GM23338 (cell line): Measurements from ENCODE around the gene PKHD1. TPM values are rescaled to one million over a fixed set of nuclear protein-coding genes. Genes with fewer than 3 reads are reported as not detected.

ENCODE experiments used
- ATAC-seq: fragments of 200-7000 bp; cut with Tn5 transposase; 3 replicates; pipeline ENCODE4 v1.9.1; 2020
- DNase-seq: peaks from one replicate; pipeline ENCODE4 v3.0.0-alpha.2; 2015; ENCODE audit warnings: low spot score
- H2AFZ ChIP-seq: fragments of 200-600 bp; sonication (generic); 2 replicates; pipeline ENCODE4 v1.8.0; 2016; ENCODE audit warnings: antibody characterized with exemption, mild to moderate bottlenecking, moderate library complexity
- H3F3A ChIP-seq: fragments of 200-600 bp; sonication (generic); replicated peaks from 2 replicates; pipeline ENCODE4 v1.8.0; 2017; ENCODE audit warnings: antibody characterized with exemption, mixed run types, low read depth
- H3K27ac ChIP-seq: fragments of 200-600 bp; sonication (generic); 2 replicates; pipeline ENCODE4 v1.6.1; 2016; ENCODE audit warnings: low read depth
- H3K27me3 ChIP-seq: fragments of 200-600 bp; sonication (generic); 2 replicates; pipeline ENCODE4 v1.8.0; 2016; ENCODE audit warnings: mild to moderate bottlenecking, mixed run types, moderate library complexity; ENCODE audit not compliant: insufficient read depth
- H3K36me3 ChIP-seq: fragments of 200-600 bp; sonication (generic); 2 replicates; pipeline ENCODE4 v1.8.0; 2016; ENCODE audit warnings: mild to moderate bottlenecking; ENCODE audit not compliant: insufficient read depth
- H3K4me1 ChIP-seq: fragments of 200-600 bp; sonication (generic); 2 replicates; pipeline ENCODE4 v1.8.0; 2016; ENCODE audit warnings: mild to moderate bottlenecking, moderate library complexity; ENCODE audit not compliant: insufficient read depth
- H3K4me2 ChIP-seq: fragments of 200-600 bp; sonication (generic); 2 replicates; pipeline ENCODE4 v1.7.1; 2017; ENCODE audit warnings: mixed run types
- H3K4me3 ChIP-seq: fragments of 200-600 bp; sonication (generic); 2 replicates; pipeline ENCODE4 v1.6.1; 2016; ENCODE audit warnings: mixed run types
- H3K79me2 ChIP-seq: fragments of 200-600 bp; sonication (generic); replicated peaks from 2 replicates; pipeline ENCODE4 v1.8.0; 2017; ENCODE audit warnings: mild to moderate bottlenecking; ENCODE audit not compliant: insufficient read depth
- H3K9me2 ChIP-seq: fragments of 200-600 bp; sonication (generic); 2 replicates; pipeline ENCODE4 v1.8.0; 2017; ENCODE audit not compliant: insufficient read depth
- H4K20me1 ChIP-seq: fragments of 200-600 bp; sonication (generic); replicated peaks from 2 replicates; pipeline ENCODE4 v1.8.0; 2017; ENCODE audit warnings: mild to moderate bottlenecking; ENCODE audit not compliant: insufficient read depth
- H3K27ac Mint-ChIP-seq: 2 replicates; pipeline ENCODE4 v1.8.0; 2020; ENCODE audit warnings: inconsistent platforms, mild to moderate bottlenecking, moderate library complexity, mixed read lengths
- H3K27me3 Mint-ChIP-seq: 3 replicates; pipeline ENCODE4 v1.8.0; 2022; ENCODE audit warnings: low read depth, mild to moderate bottlenecking, moderate library complexity, mixed read lengths, inconsistent platforms; ENCODE audit not compliant: insufficient read depth, poor library complexity
- H3K36me3 Mint-ChIP-seq: 3 replicates; pipeline ENCODE4 v1.8.0; 2021; ENCODE audit warnings: low read depth, mild to moderate bottlenecking, inconsistent platforms, moderate library complexity, mixed read lengths
- H3K4me1 Mint-ChIP-seq: 3 replicates; pipeline ENCODE4 v1.8.0; 2020; ENCODE audit warnings: mild to moderate bottlenecking, inconsistent platforms, mixed read lengths
- H3K4me3 Mint-ChIP-seq: 3 replicates; pipeline ENCODE4 v1.8.0; 2021; ENCODE audit warnings: moderate library complexity, mild to moderate bottlenecking, inconsistent platforms, mixed read lengths
- H3K9me3 Mint-ChIP-seq: 3 replicates; pipeline ENCODE4 v1.8.0; 2020; ENCODE audit warnings: moderate library complexity, mild to moderate bottlenecking, inconsistent platforms, mixed read lengths
- CREB1 ChIP-seq: fragments of 250-450 bp; sonication (Bioruptor Pico); IDR thresholded peaks from 2 replicates; pipeline ENCODE4 v1.5.0; 2020; ENCODE audit warnings: low read depth, mild to moderate bottlenecking, moderate library complexity
- EZH2 ChIP-seq: fragments of 200-600 bp; sonication (generic); IDR thresholded peaks from one replicate; pipeline ENCODE4 v1.8.0; 2017; ENCODE audit warnings: antibody characterized with exemption, mild to moderate bottlenecking, low read depth; ENCODE audit not compliant: unreplicated experiment
- EZH2phosphoT487 ChIP-seq: fragments of 200-600 bp; sonication (generic); IDR thresholded peaks from one replicate; pipeline ENCODE4 v1.8.1; 2018; ENCODE audit warnings: antibody characterized with exemption; ENCODE audit not compliant: unreplicated experiment
- JUNB ChIP-seq: IDR thresholded peaks from one replicate; pipeline ENCODE4 v1.6.1; 2016; ENCODE audit warnings: antibody characterized with exemption; ENCODE audit not compliant: unreplicated experiment
- NANOG ChIP-seq: IDR thresholded peaks from 2 replicates; pipeline ENCODE4 v1.6.1; 2016; ENCODE audit warnings: antibody characterized with exemption, borderline replicate concordance
- POLR2AphosphoS5 ChIP-seq: IDR thresholded peaks from 2 replicates; pipeline ENCODE4 v1.6.1; 2016; ENCODE audit warnings: antibody characterized with exemption, low read depth
- STAT1 ChIP-seq: IDR thresholded peaks from one replicate; pipeline ENCODE4 v1.6.1; 2016; ENCODE audit warnings: antibody characterized with exemption; ENCODE audit not compliant: unreplicated experiment
- ZNF114 ChIP-seq: fragments of 250-450 bp; sonication (Bioruptor Pico); IDR thresholded peaks from 2 replicates; pipeline ENCODE4 v1.5.0; 2020; ENCODE audit warnings: mild to moderate bottlenecking, moderate library complexity
- ZNF331 ChIP-seq: fragments of 250-450 bp; sonication (Bioruptor Pico); IDR thresholded peaks from 2 replicates; pipeline ENCODE4 v1.5.0; 2020; ENCODE audit warnings: low read depth, mild to moderate bottlenecking, moderate library complexity
- polyA plus RNA-seq: library from polyadenylated mRNA; unstranded; fragments of >200 nt; fragmentation: Nextera tagmentation; extraction: Ambion mirVana; gene quantifications from 2 replicates; pipeline ENCODE4 v1.2.1, GENCODE V29; 2016
- total RNA-seq: library from RNA; depleted of rRNA; stranded (reverse); fragments of >200 nt; shearing (Covaris generic); gene quantifications from 2 replicates; pipeline ENCODE4 v1.2.3, GENCODE V29; 2014
- TF ChIP-seq, protein P1 (sequence below): IDR thresholded peaks from 2 replicates; pipeline ENCODE4 v1.6.1; 2016; ENCODE audit warnings: antibody characterized with exemption
- TF ChIP-seq, protein P2 (sequence below), 2 experiments: fragments of 200-600 bp in 1 of 2; sonication (generic) in 1 of 2; conservative IDR thresholded peaks; 2 replicates each; pipeline versions ENCODE4 v1.5.1 to v1.6.1; 2016 to 2017; ENCODE audit warnings: antibody characterized with exemption in 2 of 2, low read depth in 2 of 2, mild to moderate bottlenecking in 2 of 2, moderate library complexity in 1 of 2
- TF ChIP-seq, protein P3 (sequence below): IDR thresholded peaks from one replicate; pipeline ENCODE4 v1.6.1; 2018; ENCODE audit warnings: antibody characterized with exemption; ENCODE audit not compliant: unreplicated experiment
- TF ChIP-seq, protein P4 (sequence below): fragments of 250-450 bp; sonication (Bioruptor Pico); IDR thresholded peaks from 2 replicates; pipeline ENCODE4 v1.5.0; 2020; ENCODE audit warnings: mild to moderate bottlenecking, moderate library complexity

Gene PKHD1
- total and polyA plus RNA-seq, 2 experiments from 2014 or later = 0.03 to 0.07 TPM

DNA sequence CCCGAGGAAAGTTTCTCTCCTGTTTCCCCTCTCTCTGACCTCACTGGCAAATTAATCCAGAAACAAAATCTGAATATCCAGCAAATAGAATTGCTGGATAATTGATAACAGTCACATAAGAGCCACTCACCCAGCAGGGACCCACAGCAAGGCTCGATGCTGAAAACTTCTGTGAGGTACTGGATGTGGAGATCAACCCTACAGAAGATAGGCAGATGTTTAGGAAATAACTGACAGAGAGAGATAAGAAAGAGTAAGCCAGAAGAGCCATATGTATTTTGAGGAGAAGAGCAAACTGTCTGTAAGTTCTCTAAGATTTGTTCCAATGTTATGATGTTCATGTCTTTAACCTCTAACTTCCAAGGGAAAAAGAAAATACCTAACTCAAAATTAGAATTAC is 59.7 kb downstream of the PKHD1 start:
- no peak overlapping the region for H2AFZ ChIP-seq
- H3K36me3 Mint-ChIP-seq = peaks cover 2% of the 10 kb centered on the region; the same call in 1 of the 3 replicates
- H3K9me2 ChIP-seq = peaks cover 22% of the 10 kb centered on the region
- no peaks in the 10 kb centered on the region for H3F3A ChIP-seq
- peaks cover 6% of the 10 kb centered on the region; the same call in 2 of the 3 replicates for H3K4me1 Mint-ChIP-seq
- no peaks in the 10 kb centered on the region for H3K27me3 ChIP-seq
- peaks cover 4% of the 10 kb centered on the region for H3K9me3 Mint-ChIP-seq
- ATAC-seq (no peak), DNase-seq (no peak)
- no peak overlapping the region for H3K4me3 ChIP-seq
- H4K20me1 ChIP-seq = no peaks in the 10 kb centered on the region
- no peaks in the 10 kb centered on the region for H3K27me3 Mint-ChIP-seq
- H3K36me3 ChIP-seq = no peaks in the 10 kb centered on the region
- no peak for TF ChIP-seq NANOG
- TF ChIP-seq STAT1 = no peak
- no peak for TF ChIP-seq EZH2phosphoT487
- no peak for TF ChIP-seq JUNB
- TF ChIP-seq ZNF114 (CRISPR knock-in tag) = no peak
- TF ChIP-seq POLR2AphosphoS5 = no peak
- no peak for TF ChIP-seq ZNF331 (CRISPR knock-in tag)
- TF ChIP-seq, protein P1, sequence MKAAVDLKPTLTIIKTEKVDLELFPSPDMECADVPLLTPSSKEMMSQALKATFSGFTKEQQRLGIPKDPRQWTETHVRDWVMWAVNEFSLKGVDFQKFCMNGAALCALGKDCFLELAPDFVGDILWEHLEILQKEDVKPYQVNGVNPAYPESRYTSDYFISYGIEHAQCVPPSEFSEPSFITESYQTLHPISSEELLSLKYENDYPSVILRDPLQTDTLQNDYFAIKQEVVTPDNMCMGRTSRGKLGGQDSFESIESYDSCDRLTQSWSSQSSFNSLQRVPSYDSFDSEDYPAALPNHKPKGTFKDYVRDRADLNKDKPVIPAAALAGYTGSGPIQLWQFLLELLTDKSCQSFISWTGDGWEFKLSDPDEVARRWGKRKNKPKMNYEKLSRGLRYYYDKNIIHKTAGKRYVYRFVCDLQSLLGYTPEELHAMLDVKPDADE = no peak
- no peak for TF ChIP-seq EZH2
- TF ChIP-seq, protein P2, sequence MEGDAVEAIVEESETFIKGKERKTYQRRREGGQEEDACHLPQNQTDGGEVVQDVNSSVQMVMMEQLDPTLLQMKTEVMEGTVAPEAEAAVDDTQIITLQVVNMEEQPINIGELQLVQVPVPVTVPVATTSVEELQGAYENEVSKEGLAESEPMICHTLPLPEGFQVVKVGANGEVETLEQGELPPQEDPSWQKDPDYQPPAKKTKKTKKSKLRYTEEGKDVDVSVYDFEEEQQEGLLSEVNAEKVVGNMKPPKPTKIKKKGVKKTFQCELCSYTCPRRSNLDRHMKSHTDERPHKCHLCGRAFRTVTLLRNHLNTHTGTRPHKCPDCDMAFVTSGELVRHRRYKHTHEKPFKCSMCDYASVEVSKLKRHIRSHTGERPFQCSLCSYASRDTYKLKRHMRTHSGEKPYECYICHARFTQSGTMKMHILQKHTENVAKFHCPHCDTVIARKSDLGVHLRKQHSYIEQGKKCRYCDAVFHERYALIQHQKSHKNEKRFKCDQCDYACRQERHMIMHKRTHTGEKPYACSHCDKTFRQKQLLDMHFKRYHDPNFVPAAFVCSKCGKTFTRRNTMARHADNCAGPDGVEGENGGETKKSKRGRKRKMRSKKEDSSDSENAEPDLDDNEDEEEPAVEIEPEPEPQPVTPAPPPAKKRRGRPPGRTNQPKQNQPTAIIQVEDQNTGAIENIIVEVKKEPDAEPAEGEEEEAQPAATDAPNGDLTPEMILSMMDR (conservative IDR thresholded peaks at IDR 0.05; ENCODE audit: low read depth in 2 of 2) = no peak
- TF ChIP-seq, protein P3, sequence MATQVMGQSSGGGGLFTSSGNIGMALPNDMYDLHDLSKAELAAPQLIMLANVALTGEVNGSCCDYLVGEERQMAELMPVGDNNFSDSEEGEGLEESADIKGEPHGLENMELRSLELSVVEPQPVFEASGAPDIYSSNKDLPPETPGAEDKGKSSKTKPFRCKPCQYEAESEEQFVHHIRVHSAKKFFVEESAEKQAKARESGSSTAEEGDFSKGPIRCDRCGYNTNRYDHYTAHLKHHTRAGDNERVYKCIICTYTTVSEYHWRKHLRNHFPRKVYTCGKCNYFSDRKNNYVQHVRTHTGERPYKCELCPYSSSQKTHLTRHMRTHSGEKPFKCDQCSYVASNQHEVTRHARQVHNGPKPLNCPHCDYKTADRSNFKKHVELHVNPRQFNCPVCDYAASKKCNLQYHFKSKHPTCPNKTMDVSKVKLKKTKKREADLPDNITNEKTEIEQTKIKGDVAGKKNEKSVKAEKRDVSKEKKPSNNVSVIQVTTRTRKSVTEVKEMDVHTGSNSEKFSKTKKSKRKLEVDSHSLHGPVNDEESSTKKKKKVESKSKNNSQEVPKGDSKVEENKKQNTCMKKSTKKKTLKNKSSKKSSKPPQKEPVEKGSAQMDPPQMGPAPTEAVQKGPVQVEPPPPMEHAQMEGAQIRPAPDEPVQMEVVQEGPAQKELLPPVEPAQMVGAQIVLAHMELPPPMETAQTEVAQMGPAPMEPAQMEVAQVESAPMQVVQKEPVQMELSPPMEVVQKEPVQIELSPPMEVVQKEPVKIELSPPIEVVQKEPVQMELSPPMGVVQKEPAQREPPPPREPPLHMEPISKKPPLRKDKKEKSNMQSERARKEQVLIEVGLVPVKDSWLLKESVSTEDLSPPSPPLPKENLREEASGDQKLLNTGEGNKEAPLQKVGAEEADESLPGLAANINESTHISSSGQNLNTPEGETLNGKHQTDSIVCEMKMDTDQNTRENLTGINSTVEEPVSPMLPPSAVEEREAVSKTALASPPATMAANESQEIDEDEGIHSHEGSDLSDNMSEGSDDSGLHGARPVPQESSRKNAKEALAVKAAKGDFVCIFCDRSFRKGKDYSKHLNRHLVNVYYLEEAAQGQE = no peak
- no peak for TF ChIP-seq CREB1 (CRISPR knock-in tag)
- TF ChIP-seq, protein P4, sequence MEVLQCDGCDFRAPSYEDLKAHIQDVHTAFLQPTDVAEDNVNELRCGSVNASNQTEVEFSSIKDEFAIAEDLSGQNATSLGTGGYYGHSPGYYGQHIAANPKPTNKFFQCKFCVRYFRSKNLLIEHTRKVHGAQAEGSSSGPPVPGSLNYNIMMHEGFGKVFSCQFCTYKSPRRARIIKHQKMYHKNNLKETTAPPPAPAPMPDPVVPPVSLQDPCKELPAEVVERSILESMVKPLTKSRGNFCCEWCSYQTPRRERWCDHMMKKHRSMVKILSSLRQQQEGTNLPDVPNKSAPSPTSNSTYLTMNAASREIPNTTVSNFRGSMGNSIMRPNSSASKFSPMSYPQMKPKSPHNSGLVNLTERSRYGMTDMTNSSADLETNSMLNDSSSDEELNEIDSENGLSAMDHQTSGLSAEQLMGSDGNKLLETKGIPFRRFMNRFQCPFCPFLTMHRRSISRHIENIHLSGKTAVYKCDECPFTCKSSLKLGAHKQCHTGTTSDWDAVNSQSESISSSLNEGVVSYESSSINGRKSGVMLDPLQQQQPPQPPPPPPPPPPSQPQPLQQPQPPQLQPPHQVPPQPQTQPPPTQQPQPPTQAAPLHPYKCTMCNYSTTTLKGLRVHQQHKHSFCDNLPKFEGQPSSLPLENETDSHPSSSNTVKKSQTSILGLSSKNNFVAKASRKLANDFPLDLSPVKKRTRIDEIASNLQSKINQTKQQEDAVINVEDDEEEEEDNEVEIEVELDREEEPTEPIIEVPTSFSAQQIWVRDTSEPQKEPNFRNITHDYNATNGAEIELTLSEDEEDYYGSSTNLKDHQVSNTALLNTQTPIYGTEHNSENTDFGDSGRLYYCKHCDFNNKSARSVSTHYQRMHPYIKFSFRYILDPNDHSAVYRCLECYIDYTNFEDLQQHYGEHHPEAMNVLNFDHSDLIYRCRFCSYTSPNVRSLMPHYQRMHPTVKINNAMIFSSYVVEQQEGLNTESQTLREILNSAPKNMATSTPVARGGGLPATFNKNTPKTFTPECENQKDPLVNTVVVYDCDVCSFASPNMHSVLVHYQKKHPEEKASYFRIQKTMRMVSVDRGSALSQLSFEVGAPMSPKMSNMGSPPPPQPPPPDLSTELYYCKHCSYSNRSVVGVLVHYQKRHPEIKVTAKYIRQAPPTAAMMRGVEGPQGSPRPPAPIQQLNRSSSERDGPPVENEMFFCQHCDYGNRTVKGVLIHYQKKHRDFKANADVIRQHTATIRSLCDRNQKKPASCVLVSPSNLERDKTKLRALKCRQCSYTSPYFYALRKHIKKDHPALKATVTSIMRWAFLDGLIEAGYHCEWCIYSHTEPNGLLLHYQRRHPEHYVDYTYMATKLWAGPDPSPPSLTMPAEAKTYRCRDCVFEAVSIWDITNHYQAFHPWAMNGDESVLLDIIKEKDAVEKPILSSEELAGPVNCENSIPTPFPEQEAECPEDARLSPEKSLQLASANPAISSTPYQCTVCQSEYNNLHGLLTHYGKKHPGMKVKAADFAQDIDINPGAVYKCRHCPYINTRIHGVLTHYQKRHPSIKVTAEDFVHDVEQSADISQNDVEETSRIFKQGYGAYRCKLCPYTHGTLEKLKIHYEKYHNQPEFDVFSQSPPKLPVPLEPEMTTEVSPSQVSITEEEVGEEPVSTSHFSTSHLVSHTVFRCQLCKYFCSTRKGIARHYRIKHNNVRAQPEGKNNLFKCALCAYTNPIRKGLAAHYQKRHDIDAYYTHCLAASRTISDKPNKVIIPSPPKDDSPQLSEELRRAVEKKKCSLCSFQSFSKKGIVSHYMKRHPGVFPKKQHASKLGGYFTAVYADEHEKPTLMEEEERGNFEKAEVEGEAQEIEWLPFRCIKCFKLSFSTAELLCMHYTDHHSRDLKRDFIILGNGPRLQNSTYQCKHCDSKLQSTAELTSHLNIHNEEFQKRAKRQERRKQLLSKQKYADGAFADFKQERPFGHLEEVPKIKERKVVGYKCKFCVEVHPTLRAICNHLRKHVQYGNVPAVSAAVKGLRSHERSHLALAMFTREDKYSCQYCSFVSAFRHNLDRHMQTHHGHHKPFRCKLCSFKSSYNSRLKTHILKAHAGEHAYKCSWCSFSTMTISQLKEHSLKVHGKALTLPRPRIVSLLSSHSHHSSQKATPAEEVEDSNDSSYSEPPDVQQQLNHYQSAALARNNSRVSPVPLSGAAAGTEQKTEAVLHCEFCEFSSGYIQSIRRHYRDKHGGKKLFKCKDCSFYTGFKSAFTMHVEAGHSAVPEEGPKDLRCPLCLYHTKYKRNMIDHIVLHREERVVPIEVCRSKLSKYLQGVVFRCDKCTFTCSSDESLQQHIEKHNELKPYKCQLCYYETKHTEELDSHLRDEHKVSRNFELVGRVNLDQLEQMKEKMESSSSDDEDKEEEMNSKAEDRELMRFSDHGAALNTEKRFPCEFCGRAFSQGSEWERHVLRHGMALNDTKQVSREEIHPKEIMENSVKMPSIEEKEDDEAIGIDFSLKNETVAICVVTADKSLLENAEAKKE = no peak
- H3K4me1 ChIP-seq = no peaks in the 10 kb centered on the region
- no peak overlapping the region for H3K4me3 Mint-ChIP-seq
- H3K27ac Mint-ChIP-seq = no peak overlapping the region
- no peak overlapping the region for H3K27ac ChIP-seq
- H3K79me2 ChIP-seq = no peaks in the 10 kb centered on the region
- no peak overlapping the region for H3K4me2 ChIP-seq
